ENCODE measurements around the gene DLG1. TPM values are rescaled to one million over a fixed set of nuclear protein-coding genes. Genes with fewer than 3 reads are reported as not detected.

The DLG1 gene
- polyA plus RNA-seq, 4 donors: 25.5 to 68.9 (median 39.7) TPM

DNA sequence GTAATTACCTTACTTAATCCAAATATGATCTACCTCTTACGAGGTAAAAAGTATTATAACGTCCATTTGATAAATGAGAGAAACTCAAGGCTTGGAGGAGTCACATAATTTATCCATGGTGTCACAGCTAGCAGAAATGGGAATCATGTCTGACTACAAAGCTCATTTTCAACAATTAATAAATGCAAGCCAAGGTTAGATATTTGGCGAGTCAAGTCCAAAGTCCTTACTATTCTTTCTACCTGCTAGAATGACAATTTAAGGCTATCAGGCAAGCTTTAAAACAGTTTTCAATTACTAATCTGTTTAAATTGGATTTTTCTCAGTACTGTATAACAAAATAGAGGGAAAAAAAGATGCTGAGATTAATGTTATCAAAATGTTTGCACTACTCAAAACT is 68.6 kb downstream of the DLG1 start:
- peaks cover 0 to 3% (median 3%) of the 10 kb centered on the region in 3 donors for H3K36me3 ChIP-seq (ENCODE audit: control insufficient read depth in 3 of 3, insufficient read depth in 2 of 3, low read depth in 1 of 3, low read length in 3 of 3)
- 20 to 70% (median 39%) methylated on average over 3 of the region's 3 CpGs for WGBS, 3 donors
- no peaks in the 10 kb centered on the region for H3K9me3 ChIP-seq (ENCODE audit: control insufficient read depth in 2 of 2, insufficient read depth in 1 of 2, low read depth in 1 of 2, low read length in 1 of 2)
- no peaks in the 10 kb centered on the region for H3K27me3 ChIP-seq (ENCODE audit: control insufficient read depth in 3 of 3, insufficient read depth in 3 of 3, low read length in 3 of 3)
- no peak overlapping the region for H3K4me3 ChIP-seq (ENCODE audit: low read depth in 1 of 3, low read length in 3 of 3)
- H3K27ac ChIP-seq (ENCODE audit: low read depth in 1 of 3, low read length in 2 of 3): no peak overlapping the region
- FAIRE-seq (no peak), DNase-seq (peak; percentile 33 to 49)
- H3K4me1 ChIP-seq (ENCODE audit: control insufficient read depth in 3 of 3, insufficient read depth in 2 of 3, low read depth in 1 of 3, low read length in 2 of 3): peaks cover under 1 to 6% (median 2%) of the 10 kb centered on the region in 3 donors

DNA sequence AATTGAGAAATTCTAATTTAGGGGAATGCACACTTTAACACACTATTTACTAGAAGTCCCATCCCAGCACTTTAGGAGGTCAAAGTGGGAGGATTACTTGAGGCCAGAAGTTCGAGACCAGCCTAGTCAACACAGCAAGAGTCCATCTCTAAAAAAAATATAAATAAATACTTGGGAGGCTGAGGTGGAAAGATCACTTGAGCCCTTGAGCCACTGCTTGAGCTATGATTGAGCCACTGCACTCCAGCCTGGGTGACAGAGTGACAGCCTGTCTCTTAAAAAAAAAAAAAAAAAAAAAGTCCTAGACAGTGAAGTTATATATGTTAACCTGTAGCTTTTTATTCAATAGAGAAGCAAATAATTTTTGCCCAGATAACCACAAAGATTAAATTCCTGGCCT is 69.2 kb downstream of the DLG1 start:
- FAIRE-seq (no peak), DNase-seq (no peak)
- peaks cover 0 to 6% (median 2%) of the 10 kb centered on the region in 3 donors for H3K4me1 ChIP-seq (ENCODE audit: control insufficient read depth in 3 of 3, insufficient read depth in 2 of 3, low read depth in 1 of 3, low read length in 2 of 3)
- H3K27me3 ChIP-seq (ENCODE audit: control insufficient read depth in 3 of 3, insufficient read depth in 3 of 3, low read length in 3 of 3): no peaks in the 10 kb centered on the region
- no peak overlapping the region for H3K27ac ChIP-seq (ENCODE audit: low read depth in 1 of 3, low read length in 2 of 3)
- no peak overlapping the region for H3K4me3 ChIP-seq (ENCODE audit: low read depth in 1 of 3, low read length in 3 of 3)
- 94% methylated on average over 1 of the region's 1 CpG for WGBS, 3 donors
- peaks cover 0 to 3% (median 3%) of the 10 kb centered on the region in 3 donors for H3K36me3 ChIP-seq (ENCODE audit: control insufficient read depth in 3 of 3, insufficient read depth in 2 of 3, low read depth in 1 of 3, low read length in 3 of 3)
- H3K9me3 ChIP-seq (ENCODE audit: control insufficient read depth in 2 of 2, insufficient read depth in 1 of 2, low read depth in 1 of 2, low read length in 1 of 2): no peaks in the 10 kb centered on the region

DNA sequence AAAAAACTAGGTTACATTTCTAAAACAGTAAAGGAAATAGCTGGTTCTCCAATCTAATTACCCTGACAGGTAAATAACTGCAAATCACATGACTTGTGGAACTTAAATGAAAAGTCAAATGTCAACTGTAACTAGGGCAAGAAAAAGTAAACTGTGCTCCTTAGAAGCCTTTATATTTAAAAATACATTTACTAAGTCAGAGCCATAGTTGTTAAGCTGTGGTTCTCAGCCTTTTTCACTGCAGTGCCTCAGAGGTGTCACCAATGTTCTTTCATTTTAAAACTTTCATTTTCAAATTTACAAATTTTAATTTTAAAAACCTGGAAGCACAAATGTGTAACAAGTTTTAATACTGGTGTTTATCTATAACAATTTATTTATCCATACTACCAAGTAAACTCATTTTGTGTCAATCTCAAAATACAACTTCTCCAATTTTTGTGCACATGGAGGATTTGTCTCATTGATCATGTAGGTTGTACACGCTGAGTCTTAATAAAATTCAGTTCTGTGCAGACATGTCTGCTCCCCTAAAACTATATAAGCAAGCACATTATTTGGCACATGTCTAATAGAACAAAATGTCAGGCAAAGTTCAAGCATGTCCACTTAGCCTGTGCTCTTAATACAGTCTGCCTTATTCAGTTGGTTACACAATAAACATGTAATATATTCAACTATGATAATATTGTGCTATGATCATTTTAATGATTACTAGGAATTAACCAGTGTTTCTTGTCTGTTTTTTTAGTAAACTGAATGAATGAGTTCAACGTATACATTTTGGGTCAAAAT is 70.4 kb downstream of the DLG1 start:
- Histone ChIP-seq H3K27me3 (ENCODE audit: control insufficient read depth in 3 of 3, insufficient read depth in 3 of 3, low read length in 3 of 3) (no peaks in the 10 kb centered on the region), H3K4me3 (ENCODE audit: low read depth in 1 of 3, low read length in 3 of 3) (no peak overlapping the region), H3K27ac (ENCODE audit: low read depth in 1 of 3, low read length in 2 of 3) (no peak overlapping the region), H3K4me1 (ENCODE audit: control insufficient read depth in 3 of 3, insufficient read depth in 2 of 3, low read depth in 1 of 3, low read length in 2 of 3) (peaks cover 0 to 6% (median 2%) of the 10 kb centered on the region in 3 donors), H3K9me3 (ENCODE audit: control insufficient read depth in 2 of 2, insufficient read depth in 1 of 2, low read depth in 1 of 2, low read length in 1 of 2) (no peaks in the 10 kb centered on the region), H3K36me3 (ENCODE audit: control insufficient read depth in 3 of 3, insufficient read depth in 2 of 3, low read depth in 1 of 3, low read length in 3 of 3) (peaks cover 0 to 3% (median 0%) of the 10 kb centered on the region in 3 donors)
- FAIRE-seq: no peak
- no peak for DNase-seq
- whole genome bisulfite sequencing, 3 donors: 79 to 89% (median 82%) methylated on average over 2 of the region's 2 CpGs

DNA sequence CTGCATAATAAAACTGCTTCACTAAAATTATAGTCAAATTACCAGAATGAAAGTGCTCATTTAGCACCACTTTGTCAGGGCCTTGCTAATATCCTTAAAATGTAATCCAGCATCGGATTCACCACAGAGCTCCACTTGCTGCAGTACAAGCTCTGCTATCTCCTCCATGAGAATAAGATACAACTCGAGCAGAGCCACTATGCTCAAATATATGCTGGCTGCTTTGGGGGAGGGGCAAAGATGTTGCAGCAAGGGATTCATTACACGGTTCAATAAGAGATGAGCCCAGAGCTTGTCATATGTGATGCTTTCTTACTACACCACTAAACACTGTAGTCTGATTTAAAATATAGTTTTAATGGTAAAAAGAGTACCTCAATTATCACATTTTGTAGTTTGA is 72.2 kb downstream of the DLG1 start:
- WGBS, 3 donors: 58 to 65% (median 63%) methylated on average over 3 of the region's 3 CpGs
- no peaks in the 10 kb centered on the region for H3K9me3 ChIP-seq (ENCODE audit: control insufficient read depth in 2 of 2, insufficient read depth in 1 of 2, low read depth in 1 of 2, low read length in 1 of 2)

DNA sequence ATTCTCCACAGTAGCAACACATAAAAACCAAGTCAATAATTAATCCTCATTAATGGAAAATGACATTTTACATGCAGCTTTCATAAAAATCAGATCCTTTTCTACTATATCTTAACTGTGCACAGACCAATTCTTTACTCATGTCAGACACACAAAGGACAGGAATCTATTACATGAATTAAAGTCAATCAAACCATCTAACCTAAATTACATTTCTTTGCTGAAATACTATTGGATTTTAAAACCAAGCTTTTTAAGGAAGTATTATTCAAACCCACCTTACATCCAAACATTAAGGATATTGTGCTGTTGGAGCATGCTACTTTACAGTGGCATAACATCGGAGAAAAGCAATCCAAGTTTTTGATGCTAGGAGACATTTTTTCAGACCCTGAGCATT is 72.8 kb downstream of the DLG1 start:
- 85 to 100% (median 91%) methylated on average over 1 of the region's 1 CpG for WGBS, 3 donors
- FAIRE-seq: no peak

More for the DNA sequence above, 72.2 kb downstream of the DLG1 start:
- Histone ChIP-seq H3K36me3 (ENCODE audit: control insufficient read depth in 3 of 3, insufficient read depth in 2 of 3, low read depth in 1 of 3, low read length in 3 of 3) (peaks cover 0 to under 1% (median 0%) of the 10 kb centered on the region in 3 donors), H3K4me3 (ENCODE audit: low read depth in 1 of 3, low read length in 3 of 3) (no peak overlapping the region), H3K27me3 (ENCODE audit: control insufficient read depth in 3 of 3, insufficient read depth in 3 of 3, low read length in 3 of 3) (no peaks in the 10 kb centered on the region), H3K27ac (ENCODE audit: low read depth in 1 of 3, low read length in 2 of 3) (no peak overlapping the region), H3K4me1 (ENCODE audit: control insufficient read depth in 3 of 3, insufficient read depth in 2 of 3, low read depth in 1 of 3, low read length in 2 of 3) (peaks cover 0 to 6% (median 2%) of the 10 kb centered on the region in 3 donors)
- FAIRE-seq (no peak), DNase-seq (no peak)

DNA sequence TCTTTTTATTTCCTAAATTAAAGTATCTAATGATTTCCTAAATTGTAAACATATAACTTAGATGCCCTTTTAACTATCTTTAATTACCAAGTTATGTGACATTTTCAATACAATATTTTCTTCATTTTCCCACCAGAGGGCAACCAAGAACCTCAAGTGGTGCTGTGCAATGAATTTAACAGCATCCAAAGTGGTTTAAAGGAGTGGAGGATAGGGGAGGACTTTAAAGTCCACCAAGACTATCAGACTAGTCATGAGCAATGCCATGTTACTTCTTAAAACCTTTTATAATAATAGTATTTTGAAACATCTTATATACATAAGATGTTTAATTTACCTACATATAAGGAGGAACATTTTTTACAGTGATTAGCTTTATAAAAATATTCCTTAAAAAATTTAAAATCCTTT is 74.4 kb downstream of the DLG1 start:
- no peak for FAIRE-seq

More for the DNA sequence above, 72.8 kb downstream of the DLG1 start:
- Histone ChIP-seq H3K9me3 (ENCODE audit: control insufficient read depth in 2 of 2, insufficient read depth in 1 of 2, low read depth in 1 of 2, low read length in 1 of 2) (no peaks in the 10 kb centered on the region), H3K27me3 (ENCODE audit: control insufficient read depth in 3 of 3, insufficient read depth in 3 of 3, low read length in 3 of 3) (no peaks in the 10 kb centered on the region), H3K4me1 (ENCODE audit: control insufficient read depth in 3 of 3, insufficient read depth in 2 of 3, low read depth in 1 of 3, low read length in 2 of 3) (peaks cover 0 to 6% (median 2%) of the 10 kb centered on the region in 3 donors), H3K36me3 (ENCODE audit: control insufficient read depth in 3 of 3, insufficient read depth in 2 of 3, low read depth in 1 of 3, low read length in 3 of 3) (no peaks in the 10 kb centered on the region), H3K4me3 (ENCODE audit: low read depth in 1 of 3, low read length in 3 of 3) (no peak overlapping the region), H3K27ac (ENCODE audit: low read depth in 1 of 3, low read length in 2 of 3) (no peak overlapping the region)
- DNase-seq: no peak

DNA sequence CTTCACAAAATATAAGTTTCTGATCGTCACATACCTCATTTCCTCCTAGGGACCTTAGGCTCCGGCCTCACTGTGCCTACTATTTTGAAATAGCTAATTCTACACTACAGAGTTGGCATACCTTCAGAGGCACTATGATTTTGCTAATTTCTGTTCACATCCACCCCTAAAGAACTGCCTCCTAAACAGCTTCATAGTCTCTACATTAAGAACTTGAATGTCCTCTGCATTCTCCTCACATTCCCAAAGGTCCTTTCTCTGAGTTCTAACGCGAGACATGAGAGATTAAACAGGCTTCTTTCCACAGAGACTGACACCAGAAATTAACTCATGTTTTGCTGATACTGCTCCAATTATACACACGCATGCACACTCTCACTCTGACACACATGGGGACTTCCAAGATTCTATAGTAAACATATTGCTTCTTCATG is 75.5 kb downstream of the DLG1 start:
- Histone ChIP-seq H3K36me3 (ENCODE audit: control insufficient read depth in 3 of 3, insufficient read depth in 2 of 3, low read depth in 1 of 3, low read length in 3 of 3) (peaks cover 0 to 6% (median 0%) of the 10 kb centered on the region in 3 donors), H3K27ac (ENCODE audit: low read depth in 1 of 3, low read length in 2 of 3) (no peak overlapping the region), H3K27me3 (ENCODE audit: control insufficient read depth in 3 of 3, insufficient read depth in 3 of 3, low read length in 3 of 3) (no peaks in the 10 kb centered on the region), H3K4me3 (ENCODE audit: low read depth in 1 of 3, low read length in 3 of 3) (no peak overlapping the region), H3K9me3 (ENCODE audit: control insufficient read depth in 2 of 2, insufficient read depth in 1 of 2, low read depth in 1 of 2, low read length in 1 of 2) (no peaks in the 10 kb centered on the region), H3K4me1 (ENCODE audit: control insufficient read depth in 3 of 3, insufficient read depth in 2 of 3, low read depth in 1 of 3, low read length in 2 of 3) (no peaks in the 10 kb centered on the region)
- 50 to 67% (median 60%) methylated on average over 5 of the region's 5 CpGs for WGBS, 3 donors
- FAIRE-seq (no peak), DNase-seq (no peak)

More for the DNA sequence above, 74.4 kb downstream of the DLG1 start:
- H3K4me1 ChIP-seq (ENCODE audit: control insufficient read depth in 3 of 3, insufficient read depth in 2 of 3, low read depth in 1 of 3, low read length in 2 of 3): peaks cover 0 to 2% (median 0%) of the 10 kb centered on the region in 3 donors
- H3K36me3 ChIP-seq (ENCODE audit: control insufficient read depth in 3 of 3, insufficient read depth in 2 of 3, low read depth in 1 of 3, low read length in 3 of 3): peaks cover 0 to 3% (median 0%) of the 10 kb centered on the region in 3 donors
- no peak overlapping the region for H3K4me3 ChIP-seq (ENCODE audit: low read depth in 1 of 3, low read length in 3 of 3)
- no peaks in the 10 kb centered on the region for H3K27me3 ChIP-seq (ENCODE audit: control insufficient read depth in 3 of 3, insufficient read depth in 3 of 3, low read length in 3 of 3)
- DNase-seq: peak; percentile 56 to 60
- H3K9me3 ChIP-seq (ENCODE audit: control insufficient read depth in 2 of 2, insufficient read depth in 1 of 2, low read depth in 1 of 2, low read length in 1 of 2): no peaks in the 10 kb centered on the region
- no peak overlapping the region for H3K27ac ChIP-seq (ENCODE audit: low read depth in 1 of 3, low read length in 2 of 3)

DNA sequence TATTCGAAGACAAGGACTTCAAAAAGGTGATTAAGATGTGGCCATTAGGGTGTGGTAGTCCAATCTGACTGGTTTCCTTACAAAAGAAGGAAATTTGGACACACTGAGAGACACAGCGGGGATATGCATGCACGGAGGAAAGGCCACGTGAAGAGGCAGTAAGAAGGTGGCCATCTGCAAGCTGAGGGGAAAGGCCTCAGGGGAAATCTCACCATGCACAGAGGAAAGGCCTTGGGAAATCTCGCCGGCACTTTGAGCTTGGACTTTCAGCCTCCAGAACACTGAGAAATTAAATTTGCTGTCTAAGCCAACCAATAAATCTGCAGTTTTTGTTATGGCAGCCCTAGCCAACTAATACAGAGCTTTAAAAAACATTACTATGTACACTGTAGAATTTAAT is 78.8 kb downstream of the DLG1 start:
- peaks cover 0 to 4% (median 0%) of the 10 kb centered on the region in 3 donors for H3K4me1 ChIP-seq (ENCODE audit: control insufficient read depth in 3 of 3, insufficient read depth in 2 of 3, low read depth in 1 of 3, low read length in 2 of 3)
- no peak for FAIRE-seq

More for the DNA sequence above, 78.8 kb downstream of the DLG1 start:
- H3K9me3 ChIP-seq (ENCODE audit: control insufficient read depth in 2 of 2, insufficient read depth in 1 of 2, low read depth in 1 of 2, low read length in 1 of 2): no peaks in the 10 kb centered on the region
- H3K36me3 ChIP-seq (ENCODE audit: control insufficient read depth in 3 of 3, insufficient read depth in 2 of 3, low read depth in 1 of 3, low read length in 3 of 3): peaks cover 0 to 6% (median 0%) of the 10 kb centered on the region in 3 donors
- H3K4me3 ChIP-seq (ENCODE audit: low read depth in 1 of 3, low read length in 3 of 3): no peak overlapping the region
- peak in 1 of 2 donors; percentile 41 for DNase-seq
- WGBS, 3 donors: 85 to 91% (median 85%) methylated on average over 6 of the region's 6 CpGs
- no peak overlapping the region for H3K27ac ChIP-seq (ENCODE audit: low read depth in 1 of 3, low read length in 2 of 3)
- H3K27me3 ChIP-seq (ENCODE audit: control insufficient read depth in 3 of 3, insufficient read depth in 3 of 3, low read length in 3 of 3): no peaks in the 10 kb centered on the region

Data from small intestine (tissue), 7 donors.